GM12873 (cell line): Measurements from ENCODE around the gene MYO9A.

Experiments used
- CTCF ChIP-seq: IDR thresholded peaks from 2 replicates; pipeline ENCODE4 v1.5.1; 2012; ENCODE audit warnings: low read depth, mild to moderate bottlenecking, moderate library complexity, low read length, control low read depth; ENCODE audit not compliant: insufficient read depth; ENCODE audit errors: missing control alignments

MYO9A gene

GRCh38 chr15:71889385-71889784 is 228.6 kb downstream of the MYO9A start:
- TF ChIP-seq CTCF, result no peak

DNA sequence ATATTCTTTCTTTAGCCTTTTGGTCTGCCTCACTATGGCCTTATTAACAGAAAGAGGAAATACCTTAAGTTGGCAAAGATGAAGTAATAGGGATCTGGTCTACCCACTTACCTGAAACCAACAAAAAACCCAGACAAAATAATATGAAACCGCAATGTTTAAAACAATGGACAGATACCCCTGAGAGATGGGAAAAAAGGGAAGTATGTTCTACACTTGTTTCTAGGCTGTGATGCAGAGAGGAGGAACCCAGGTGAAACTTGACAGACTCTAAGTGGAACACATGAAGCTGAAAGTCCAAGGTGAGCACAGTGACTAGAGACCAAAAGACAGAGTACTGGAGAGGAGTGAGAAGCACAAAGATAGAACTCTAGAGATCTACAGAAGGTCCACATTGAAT is 229.2 kb downstream of the MYO9A start:
- TF ChIP-seq CTCF, result no peak

DNA sequence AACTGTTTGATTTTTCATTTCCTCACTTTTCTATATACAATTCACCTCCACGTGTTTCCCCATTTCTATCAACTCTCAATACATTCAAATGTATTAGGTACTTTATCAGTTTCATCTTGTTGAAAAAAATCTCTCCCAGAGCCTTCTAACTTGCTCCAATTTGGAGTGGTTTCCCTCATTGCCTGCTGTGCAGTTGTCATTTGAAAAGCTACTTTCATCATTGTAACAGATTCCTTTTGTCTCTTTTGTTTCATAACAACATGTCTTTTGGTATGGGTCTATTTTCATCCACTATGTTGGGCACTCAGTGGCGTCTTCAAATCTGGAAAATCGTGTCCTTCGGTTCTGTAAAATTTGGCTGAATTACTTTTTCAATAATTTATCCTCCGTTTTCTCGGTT is 232.6 kb downstream of the MYO9A start:
- no peak for TF ChIP-seq CTCF

GRCh38 chr15:71883447-71883846 is 234.5 kb downstream of the MYO9A start:
- TF ChIP-seq CTCF, result no peak

DNA sequence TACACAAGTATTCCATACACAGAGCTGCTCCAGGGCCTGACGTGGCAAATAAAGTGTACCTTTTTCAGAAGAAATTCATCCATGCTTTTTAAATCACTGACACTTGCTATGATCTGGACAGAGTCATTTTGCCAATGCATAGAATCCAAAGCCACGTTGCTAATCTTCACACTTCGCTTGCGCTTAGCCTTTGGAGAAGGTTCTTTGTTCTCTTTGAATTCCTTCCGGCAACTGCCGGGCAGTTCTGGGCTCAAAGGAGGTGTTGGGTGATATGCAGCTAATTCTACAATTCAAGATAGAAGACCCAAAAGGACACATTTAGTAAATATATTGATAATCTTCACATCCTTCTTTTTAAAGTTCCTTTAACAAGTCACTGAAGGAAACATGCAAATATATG is 237.7 kb downstream of the MYO9A start:
- TF ChIP-seq CTCF, result no peak

- TF ChIP-seq CTCF, result no peak
Measured at GRCh38 chr15:71874245-71874644, 243.7 kb downstream of the MYO9A start.

DNA sequence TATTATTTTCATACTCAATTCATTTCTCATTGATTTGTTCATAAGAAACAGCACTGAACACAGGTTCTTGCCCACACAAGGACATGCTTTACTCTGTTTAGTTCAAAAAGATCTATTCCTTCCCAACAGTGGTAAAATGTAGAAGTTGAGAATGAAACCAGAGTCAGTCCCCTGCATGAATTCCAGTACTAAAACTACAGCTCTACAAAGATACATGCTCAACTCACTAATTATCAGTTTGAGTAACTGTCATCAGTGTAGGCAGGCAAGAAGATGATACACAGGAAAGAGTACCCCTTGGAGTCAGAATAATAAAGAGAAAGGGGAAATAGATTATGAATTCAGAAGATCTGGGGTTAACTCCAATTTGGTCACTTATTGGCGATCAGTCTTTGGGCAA is 264.4 kb downstream of the MYO9A start:
- TF ChIP-seq CTCF, result no peak

DNA sequence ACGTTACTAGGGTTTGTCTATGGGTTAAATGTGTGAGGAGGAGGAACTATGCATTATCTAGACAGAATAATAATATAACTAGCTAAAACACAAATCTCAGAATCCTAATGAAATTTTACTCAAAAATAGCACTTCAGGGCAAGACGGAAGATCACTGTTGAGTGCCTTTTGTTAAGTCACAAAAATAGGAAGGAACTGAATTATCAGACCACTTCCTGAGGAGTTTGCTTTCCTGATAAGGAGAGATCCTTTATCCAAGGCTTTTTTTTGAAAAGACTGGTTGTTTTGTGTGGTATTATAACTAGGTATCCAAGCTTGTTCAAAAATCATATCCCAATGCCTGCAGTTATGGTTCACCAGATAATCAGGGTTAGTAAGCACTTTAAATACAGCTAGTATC is 273.0 kb downstream of the MYO9A start:
- no peak for TF ChIP-seq CTCF
